HPDE6-E6E7 (cell line): Measurements from ENCODE around the gene THAP4.

Experiments
- DNase-seq: peaks from one replicate; pipeline ENCODE4 v3.0.0; 2011; ENCODE audit warnings: missing footprints; ENCODE audit errors: extremely low spot score

The THAP4 gene

GRCh38 chr2:241547781-241548450 is 89.0 kb downstream of the THAP4 start:
- no peak for DNase-seq

GRCh38 chr2:241546771-241547498 is 90.0 kb downstream of the THAP4 start:
- DNase-seq = no peak

- DNase-seq = no peak
These were observed 91.2 kb downstream of the THAP4 start for GRCh38 chr2:241545523-241546473.

- no peak for DNase-seq
These were observed 91.9 kb downstream of the THAP4 start for GRCh38 chr2:241545106-241545505.

GRCh38 chr2:241542278-241542605 is 94.7 kb downstream of the THAP4 start:
- no peak for DNase-seq

- DNase-seq = no peak
These were observed 95.2 kb downstream of the THAP4 start for GRCh38 chr2:241541564-241542277.

GRCh38 chr2:241540771-241541561 is 96.0 kb downstream of the THAP4 start:
- peak; percentile 83 for DNase-seq

- no peak for DNase-seq
These were observed 96.6 kb downstream of the THAP4 start for GRCh38 chr2:241540401-241540770.

- DNase-seq = no peak
These were observed 97.2 kb downstream of the THAP4 start for GRCh38 chr2:241539616-241540374.

GRCh38 chr2:241538838-241539615 is 97.9 kb downstream of the THAP4 start:
- DNase-seq = no peak

- no peak for DNase-seq
These were observed 100.9 kb downstream of the THAP4 start for GRCh38 chr2:241535871-241536655.

- DNase-seq = no peak
These were observed 102.1 kb downstream of the THAP4 start for GRCh38 chr2:241534701-241535375.
